Left lung (tissue), 14 donors: Measurements from ENCODE around the gene HRK. TPM values are rescaled to one million over a fixed set of nuclear protein-coding genes. Genes with fewer than 3 reads are reported as not detected.
A peak's percentile ranks its signal among the peaks of the same experiment; 100 is the strongest.

ENCODE experiments used
- ATAC-seq: fragments of 200-7000 bp; cut with Tn5 transposase; one replicate; pipeline ENCODE4 v1.9.1; 2020; ENCODE audit warnings: moderate library complexity
- DNase-seq, 4 donors: peaks; one replicate each; pipeline ENCODE4 v3.0.0-alpha.2; 2013 to 2020
- H3K27ac ChIP-seq, 2 donors: fragments of 200-600 bp; sonication (generic) in 1 of 2; one replicate each; pipeline versions ENCODE4 v1.5.0 to v1.8.0; 2020 to 2021
- H3K27me3 ChIP-seq, 2 donors: fragments of 200-600 bp; sonication (generic) in 1 of 2; one replicate each; pipeline versions ENCODE4 v1.5.0 to v1.8.0; 2020 to 2021
- H3K36me3 ChIP-seq, 2 donors: fragments of 200-600 bp; sonication (generic) in 1 of 2; one replicate each; pipeline versions ENCODE4 v1.5.0 to v1.8.0; 2020 to 2021
- H3K4me1 ChIP-seq, 2 donors: fragments of 200-600 bp; one replicate each; pipeline ENCODE4 v1.8.0; 2021
- H3K4me3 ChIP-seq, 2 donors: fragments of 200-600 bp; sonication (generic) in 1 of 2; one replicate each; pipeline versions ENCODE4 v1.5.0 to v1.8.0; 2020 to 2021; ENCODE audit warnings: mild to moderate bottlenecking in 1 of 2
- H3K9me3 ChIP-seq, 2 donors: fragments of 200-600 bp; sonication (generic) in 1 of 2; one replicate each; pipeline versions ENCODE4 v1.5.0 to v1.8.0; 2020 to 2021
- intact Hi-C, 2 donors: fragments of 100-400 bp; cut with DNase I; formaldehyde crosslinking; loops; one replicate each; pipeline versions ENCODE4 v1.11.2 to v1.14.2; 2022
- long read RNA-seq, 12 donors: library from polyadenylated mRNA in 2 of 12; unstranded in 2 of 12; transcript quantifications; one replicate each; pipeline ENCODE4 v2.0.0 and lab custom pipeline, GENCODE V29; 2019 to 2026
- polyA plus RNA-seq, 6 donors: library from polyadenylated mRNA; unstranded; fragments of 120-200 nt; gene quantifications; one replicate each; pipeline ENCODE4 v1.2.1, GENCODE V29; 2013; ENCODE audit not compliant: insufficient read length in 6 of 6
- total RNA-seq, 2 donors: library from RNA; stranded (reverse); fragmentation: NEBNext Ultra II Directional; extraction: Animal tissue kit (Norgen Biotek cat#: 25700); gene quantifications; one replicate each; pipeline ENCODE4 v1.2.1, GENCODE V29; 2021
- TF ChIP-seq, protein P1 (sequence below), 2 donors: fragments of 200-600 bp; sonication (generic) in 1 of 2; IDR thresholded peaks; one replicate each; pipeline versions ENCODE4 v1.5.0 to v1.8.0; 2021; ENCODE audit warnings: antibody characterized with exemption in 2 of 2
- donor health status: DM: no; HTN: yes; CAD: no.
- donor health status: DM: no; HTN: no; CAD: no.

HRK gene
- total RNA-seq = under 1 TPM; 0.10 to 0.12 TPM
- under 1 TPM; 0.06 to 0.34 (median 0.21) TPM for polyA plus RNA-seq
- long read RNA-seq, donor 1, partial matches to known transcripts = 0 of 5 reads
- long read RNA-seq, donor 1, other reads (novel, unspliced or antisense) = 5 of 5 reads
- long read RNA-seq, donor 2, partial matches to known transcripts = 20 of 20 reads
- long read RNA-seq, donor 2, other reads (novel, unspliced or antisense) = 0 of 20 reads
- long read RNA-seq, donor 3, partial matches to known transcripts = 19 of 19 reads
- long read RNA-seq, donor 3, other reads (novel, unspliced or antisense) = 0 of 19 reads
- long read RNA-seq, donor 4 = 0 reads
- long read RNA-seq, donor 5 = 0 reads
- long read RNA-seq, donor 6 = 0 reads
- long read RNA-seq, donor 7 = 0 reads
- long read RNA-seq, donor 8 = 0 reads
- long read RNA-seq, donor 9 = 0 reads
- long read RNA-seq, donor 10 = 0 reads
- long read RNA-seq, donor 11, full-length matches to known transcripts = 2 of 2 reads
- long read RNA-seq, donor 11, partial matches to known transcripts = 0 of 2 reads
- long read RNA-seq, donor 11, other reads (novel, unspliced or antisense) = 0 of 2 reads
- long read RNA-seq, donor 12 = 0 reads

GRCh38 chr12:116881325-116881876 lies at the start of gene HRK:
Gene HRK (minus strand): TSS chr12:116881441. CDS start chr12:116881307, 134 bp downstream.
- intact Hi-C loops = no loop called here
- TF ChIP-seq, protein P1, sequence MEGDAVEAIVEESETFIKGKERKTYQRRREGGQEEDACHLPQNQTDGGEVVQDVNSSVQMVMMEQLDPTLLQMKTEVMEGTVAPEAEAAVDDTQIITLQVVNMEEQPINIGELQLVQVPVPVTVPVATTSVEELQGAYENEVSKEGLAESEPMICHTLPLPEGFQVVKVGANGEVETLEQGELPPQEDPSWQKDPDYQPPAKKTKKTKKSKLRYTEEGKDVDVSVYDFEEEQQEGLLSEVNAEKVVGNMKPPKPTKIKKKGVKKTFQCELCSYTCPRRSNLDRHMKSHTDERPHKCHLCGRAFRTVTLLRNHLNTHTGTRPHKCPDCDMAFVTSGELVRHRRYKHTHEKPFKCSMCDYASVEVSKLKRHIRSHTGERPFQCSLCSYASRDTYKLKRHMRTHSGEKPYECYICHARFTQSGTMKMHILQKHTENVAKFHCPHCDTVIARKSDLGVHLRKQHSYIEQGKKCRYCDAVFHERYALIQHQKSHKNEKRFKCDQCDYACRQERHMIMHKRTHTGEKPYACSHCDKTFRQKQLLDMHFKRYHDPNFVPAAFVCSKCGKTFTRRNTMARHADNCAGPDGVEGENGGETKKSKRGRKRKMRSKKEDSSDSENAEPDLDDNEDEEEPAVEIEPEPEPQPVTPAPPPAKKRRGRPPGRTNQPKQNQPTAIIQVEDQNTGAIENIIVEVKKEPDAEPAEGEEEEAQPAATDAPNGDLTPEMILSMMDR (IDR thresholded peaks at IDR 0.05) = no peak
- Histone ChIP-seq H3K4me3 (peak within 1 kb of the TSS in 1 of 2 donors; percentile 17), H3K36me3 (no peaks in the 10 kb centered on the region), H3K27me3 (peaks cover 74 to 91% of the 10 kb centered on the region in 2 donors), H3K27ac (no peak within 1 kb of the TSS), H3K9me3 (no peaks in the 10 kb centered on the region), H3K4me1 (peaks cover 20 to 44% of the 10 kb centered on the region in 2 donors)
- DNase-seq (no peak), ATAC-seq (no peak)

DNA sequence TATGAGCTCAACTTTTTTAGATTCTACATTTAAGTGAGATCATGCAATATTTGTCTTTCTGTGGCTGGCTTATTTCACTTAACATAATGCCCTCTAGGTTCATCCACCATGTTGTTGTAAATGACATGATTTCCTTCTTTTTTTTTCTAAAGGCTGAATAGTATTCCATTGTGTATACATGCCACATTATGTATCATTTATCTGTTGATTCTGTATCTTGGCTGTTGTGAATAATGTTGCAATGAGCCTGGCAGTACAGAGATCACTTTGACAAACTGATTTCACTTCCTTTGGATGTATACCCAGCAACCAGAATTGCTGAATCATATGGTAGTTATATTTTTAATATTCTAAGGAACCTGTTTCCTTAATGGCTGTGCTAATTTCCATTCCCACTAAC lies 48.6 kb upstream of the HRK start:
- Histone ChIP-seq H3K27me3 (no peaks in the 10 kb centered on the region), H3K36me3 (peaks cover 0 to 21% of the 10 kb centered on the region in 2 donors), H3K9me3 (no peaks in the 10 kb centered on the region), H3K27ac (no peak overlapping the region), H3K4me1 (peaks cover 1 to 24% of the 10 kb centered on the region in 2 donors), H3K4me3 (no peak overlapping the region)
- intact Hi-C loops = no loop called here
- DNase-seq (no peak), ATAC-seq (no peak)
- TF ChIP-seq, protein P1 (IDR thresholded peaks at IDR 0.05) = no peak

DNA sequence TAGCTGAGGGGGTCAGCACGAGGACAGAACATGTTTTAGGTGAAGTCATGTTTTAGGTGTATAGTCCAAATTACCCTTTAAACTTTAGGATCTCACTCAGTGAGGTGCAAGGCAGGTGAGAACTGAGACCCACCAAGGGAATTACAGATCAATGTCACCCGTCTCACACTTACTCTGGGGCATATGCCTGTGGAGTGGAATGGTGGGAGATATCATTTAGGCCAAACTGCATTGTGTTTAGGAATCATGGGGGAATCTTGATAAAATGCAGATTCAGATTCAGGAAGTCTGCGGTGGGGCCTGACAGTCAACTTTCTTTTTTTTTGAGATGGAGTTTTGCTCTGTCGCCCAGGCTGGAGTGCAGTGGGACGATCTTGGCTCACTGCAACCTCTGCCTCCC lies 47.3 kb upstream of the HRK start:
- Histone ChIP-seq H3K9me3 (no peaks in the 10 kb centered on the region), H3K36me3 (peaks cover 0 to 21% of the 10 kb centered on the region in 2 donors), H3K27me3 (no peaks in the 10 kb centered on the region), H3K27ac (no peak overlapping the region), H3K4me1 (peaks cover 0 to 28% of the 10 kb centered on the region in 2 donors), H3K4me3 (no peak overlapping the region)
- TF ChIP-seq, protein P1 (IDR thresholded peaks at IDR 0.05) = no peak
- DNase-seq (no peak), ATAC-seq (no peak)
- intact Hi-C loops = no loop called here

GRCh38 chr12:116927244-116927940 lies 46.2 kb upstream of the HRK start:
- TF ChIP-seq, protein P1 (IDR thresholded peaks at IDR 0.05) = no peak
- peaks cover 0 to 22% of the 10 kb centered on the region in 2 donors for H3K4me1 ChIP-seq
- no peak for ATAC-seq

More at GRCh38 chr12:116927244-116927940, 46.2 kb upstream of the HRK start:
- H3K27ac ChIP-seq = no peak overlapping the region
- no peaks in the 10 kb centered on the region for H3K27me3 ChIP-seq
- H3K36me3 ChIP-seq = peaks cover 0 to 21% of the 10 kb centered on the region in 2 donors
- no peak overlapping the region for H3K4me3 ChIP-seq
- no peak for DNase-seq
- intact Hi-C loops = no loop called here
- no peaks in the 10 kb centered on the region for H3K9me3 ChIP-seq
